BE2C (cell line): Measurements from ENCODE around the gene MEAF6.
A peak's percentile ranks its signal among the peaks of the same experiment; 100 is the strongest.

Experiments used
- DNase-seq: peaks from one replicate; pipeline ENCODE4 v3.0.0-alpha.2; 2020
- H3K27me3 ChIP-seq: fragments of 250-450 bp; sonication (Bioruptor Pico); 2 replicates; pipeline ENCODE4 v1.5.1; 2020; ENCODE audit warnings: mild to moderate bottlenecking
- H3K36me3 ChIP-seq: fragments of 250-450 bp; sonication (Bioruptor Pico); 2 replicates; pipeline ENCODE4 v1.5.1; 2020; ENCODE audit warnings: mild to moderate bottlenecking
- H3K4me1 ChIP-seq: fragments of 250-450 bp; sonication (Bioruptor Pico); 2 replicates; pipeline ENCODE4 v1.5.1; 2020
- H3K4me3 ChIP-seq: 2 replicates; pipeline ENCODE4 v1.5.1; 2011; ENCODE audit warnings: low read depth, low read length
- H3K9me3 ChIP-seq: fragments of 250-450 bp; sonication (Bioruptor Pico); 2 replicates; pipeline ENCODE4 v1.5.1; 2020
- TF ChIP-seq, protein P1 (sequence below): IDR thresholded peaks from 2 replicates; pipeline ENCODE4 v1.5.1; 2012; ENCODE audit warnings: mild to moderate bottlenecking, low read depth, low read length

Gene MEAF6

GRCh38 chr1:37558411-37558810 lies 43.8 kb upstream of the MEAF6 start:
- no peak for DNase-seq
- H3K27me3 ChIP-seq, result no peaks in the 10 kb centered on the region
- TF ChIP-seq, protein P1, sequence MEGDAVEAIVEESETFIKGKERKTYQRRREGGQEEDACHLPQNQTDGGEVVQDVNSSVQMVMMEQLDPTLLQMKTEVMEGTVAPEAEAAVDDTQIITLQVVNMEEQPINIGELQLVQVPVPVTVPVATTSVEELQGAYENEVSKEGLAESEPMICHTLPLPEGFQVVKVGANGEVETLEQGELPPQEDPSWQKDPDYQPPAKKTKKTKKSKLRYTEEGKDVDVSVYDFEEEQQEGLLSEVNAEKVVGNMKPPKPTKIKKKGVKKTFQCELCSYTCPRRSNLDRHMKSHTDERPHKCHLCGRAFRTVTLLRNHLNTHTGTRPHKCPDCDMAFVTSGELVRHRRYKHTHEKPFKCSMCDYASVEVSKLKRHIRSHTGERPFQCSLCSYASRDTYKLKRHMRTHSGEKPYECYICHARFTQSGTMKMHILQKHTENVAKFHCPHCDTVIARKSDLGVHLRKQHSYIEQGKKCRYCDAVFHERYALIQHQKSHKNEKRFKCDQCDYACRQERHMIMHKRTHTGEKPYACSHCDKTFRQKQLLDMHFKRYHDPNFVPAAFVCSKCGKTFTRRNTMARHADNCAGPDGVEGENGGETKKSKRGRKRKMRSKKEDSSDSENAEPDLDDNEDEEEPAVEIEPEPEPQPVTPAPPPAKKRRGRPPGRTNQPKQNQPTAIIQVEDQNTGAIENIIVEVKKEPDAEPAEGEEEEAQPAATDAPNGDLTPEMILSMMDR, result no peak
- no peaks in the 10 kb centered on the region for H3K9me3 ChIP-seq
- H3K36me3 ChIP-seq, result no peaks in the 10 kb centered on the region
- no peak overlapping the region for H3K4me3 ChIP-seq
- no peaks in the 10 kb centered on the region for H3K4me1 ChIP-seq

- DNase-seq, result no peak
- H3K4me3 ChIP-seq, result no peak overlapping the region
- H3K9me3 ChIP-seq, result no peaks in the 10 kb centered on the region
- H3K27me3 ChIP-seq, result no peaks in the 10 kb centered on the region
- no peaks in the 10 kb centered on the region for H3K36me3 ChIP-seq
- no peaks in the 10 kb centered on the region for H3K4me1 ChIP-seq
- TF ChIP-seq, protein P1, result no peak
Observed at GRCh38 chr1:37557402-37557801, 42.8 kb upstream of the MEAF6 start.

- Histone ChIP-seq H3K4me1 (no peaks in the 10 kb centered on the region), H3K27me3 (no peaks in the 10 kb centered on the region), H3K36me3 (no peaks in the 10 kb centered on the region), H3K9me3 (no peaks in the 10 kb centered on the region), H3K4me3 (peak within 1 kb of the TSS; percentile 28)
- TF ChIP-seq, protein P1, result no peak
- peak; percentile 76 for DNase-seq
Observed at GRCh38 chr1:37556712-37557196, 42.2 kb upstream of the MEAF6 start, which contains the start of gene DNALI1. Gene DNALI1, plus strand, starts transcription at chr1:37556940. Its CDS starts 55 bp downstream, at chr1:37556995.

DNA sequence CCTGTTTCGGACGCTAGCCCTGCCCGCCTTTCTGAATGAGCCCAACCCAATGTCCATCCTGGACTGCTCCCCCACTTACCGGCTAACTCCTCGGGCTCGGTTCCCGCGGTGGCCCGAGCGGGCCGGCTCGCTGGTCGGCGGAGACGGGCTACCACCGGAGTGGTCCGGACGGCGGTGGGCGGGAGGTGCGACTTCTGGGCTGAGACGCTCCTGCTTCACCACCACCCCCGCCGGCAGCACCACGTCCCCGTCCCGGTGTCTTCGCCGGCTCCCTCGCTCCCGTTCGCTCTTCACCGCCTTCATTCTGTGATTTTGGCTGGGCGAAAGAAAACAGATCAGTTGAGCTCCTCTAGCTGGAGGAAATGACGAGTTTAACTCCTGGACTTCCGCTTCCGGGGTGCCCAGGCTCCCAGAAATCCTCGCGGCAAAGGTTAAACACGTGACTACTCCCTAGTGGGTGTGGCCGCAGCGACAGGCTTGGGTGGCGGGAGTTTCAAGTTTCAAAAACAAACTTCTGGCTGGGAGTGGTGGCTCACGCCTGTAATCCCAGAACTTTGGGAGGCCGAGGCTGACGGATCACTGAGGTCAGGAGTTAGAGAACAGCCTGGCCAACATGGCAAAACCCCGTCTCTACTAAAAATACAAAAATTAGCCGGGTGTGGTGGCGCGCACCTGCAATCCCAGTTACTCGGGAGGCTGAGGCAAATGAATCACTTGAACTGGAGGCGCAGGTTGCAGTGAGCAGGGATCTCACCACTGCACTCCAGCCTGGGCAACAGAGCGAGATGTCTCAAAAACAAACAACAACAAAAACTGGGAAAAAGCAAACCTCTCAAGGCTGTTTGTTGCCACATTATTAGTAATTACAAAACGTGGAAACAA lies 39.6 kb upstream of the MEAF6 start, which contains the start of gene SNIP1:
Gene SNIP1, minus strand, starts transcription at position 367 of the 882 bp plus-strand sequence. Its CDS starts 64 bp downstream, at position 303.
- H3K4me1 ChIP-seq, result no peaks in the 10 kb centered on the region
- H3K9me3 ChIP-seq, result no peaks in the 10 kb centered on the region
- H3K27me3 ChIP-seq, result no peaks in the 10 kb centered on the region
- peak within 1 kb of the TSS; percentile 90 for H3K4me3 ChIP-seq
- DNase-seq, result peak; percentile 82
- TF ChIP-seq, protein P1, result no peak
- no peaks in the 10 kb centered on the region for H3K36me3 ChIP-seq

DNA sequence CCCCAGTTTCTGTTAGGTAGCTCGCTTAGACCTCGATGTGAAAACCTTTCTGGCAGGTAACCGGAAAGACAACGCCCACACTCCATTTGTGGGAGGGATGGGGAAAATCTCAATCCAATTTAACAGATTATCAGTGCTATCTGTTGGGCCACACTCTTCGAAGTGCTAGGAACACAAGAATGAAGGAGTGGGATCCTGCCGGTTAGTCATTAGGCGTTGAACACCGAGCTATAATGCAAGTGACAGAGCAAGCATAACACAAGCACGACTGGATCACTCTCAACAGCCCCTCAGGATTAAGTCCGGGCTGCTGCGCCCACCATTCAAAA lies 39.0 kb upstream of the MEAF6 start:
- H3K4me3 ChIP-seq, result peak overlapping the region; percentile 90
- H3K9me3 ChIP-seq, result no peaks in the 10 kb centered on the region
- H3K27me3 ChIP-seq, result no peaks in the 10 kb centered on the region
- no peaks in the 10 kb centered on the region for H3K36me3 ChIP-seq
- no peaks in the 10 kb centered on the region for H3K4me1 ChIP-seq
- no peak for DNase-seq
- TF ChIP-seq, protein P1, result no peak

DNA sequence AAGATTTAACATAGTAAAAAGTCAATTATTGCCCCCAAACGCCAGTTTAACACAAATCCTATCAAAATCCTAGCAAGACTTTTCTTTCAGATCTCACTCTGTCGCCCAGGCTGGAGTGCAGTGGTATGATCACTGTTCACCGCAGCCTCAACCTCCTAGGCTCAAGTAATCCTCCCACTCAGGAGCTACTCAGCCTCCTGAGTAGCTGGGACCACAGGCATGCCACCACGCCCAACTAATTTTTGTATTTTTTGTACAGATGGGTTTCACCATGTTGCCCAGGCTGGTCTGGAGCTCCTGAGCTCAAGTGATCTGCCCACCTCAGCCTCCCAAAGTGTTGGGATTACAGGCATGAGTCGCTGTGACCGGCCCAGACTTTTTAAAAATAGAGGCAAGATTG lies 34.8 kb upstream of the MEAF6 start:
- Histone ChIP-seq H3K9me3 (no peaks in the 10 kb centered on the region), H3K27me3 (no peaks in the 10 kb centered on the region), H3K4me1 (no peaks in the 10 kb centered on the region), H3K36me3 (no peaks in the 10 kb centered on the region; the same call in 1 of the 2 replicates), H3K4me3 (no peak overlapping the region)
- TF ChIP-seq, protein P1, result no peak
- DNase-seq, result no peak
